Measurements from ENCODE around the gene CCDC69.

- TF ChIP-seq CTCF (IDR thresholded peaks at IDR 0.05; ENCODE audit: insufficient read depth, low read length, poor library complexity, severe bottlenecking), result no peak
- TF ChIP-seq EZH2phosphoT487 (conservative IDR thresholded peaks at IDR 0.05; ENCODE audit: low read length), result no peak
Observed at GRCh38 chr5:151182976-151183375, 40.9 kb downstream of the CCDC69 start.
